A673 (cell line): ENCODE results near the gene B3GALT6. TPM values are rescaled to one million over a fixed set of nuclear protein-coding genes. Genes with fewer than 3 reads are reported as not detected.

Source experiments
- BruUV-seq: library from RNA; stranded (reverse); fragments of 400-500 nt; replicated peaks from 2 replicates; lab custom pipeline; 2021; lab: Mats Ljungman, UMichigan
- CTCF ChIA-PET: fragments of 300-600 bp; sonication (Branson Sonifier 250); formaldehyde crosslinking; loops from one replicate; lab custom pipeline; 2022; ENCODE audit warnings: antibody characterized with exemption; lab: Charles Lee
- POLR2A ChIA-PET: fragments of 300-600 bp; sonication (Branson Sonifier 250); formaldehyde crosslinking; loops from one replicate; lab custom pipeline; 2022; ENCODE audit warnings: antibody characterized with exemption; ENCODE audit not compliant: low non-redundant PET; lab: Charles Lee
- DNase-seq: peaks from one replicate; pipeline ENCODE4 v3.0.0-alpha.2; 2015; ENCODE audit warnings: low spot score
- H3K27ac ChIP-seq: fragments of 200-600 bp; sonication (generic); 2 replicates; pipeline ENCODE4 v1.5.1; 2016; ENCODE audit warnings: mixed run types, low read depth, mild to moderate bottlenecking, mixed read lengths, antibody characterized with exemption, low read length; ENCODE audit not compliant: poor library complexity, severe bottlenecking
- H3K27me3 ChIP-seq: fragments of 200-600 bp; sonication (generic); replicated peaks from 2 replicates; pipeline ENCODE4 v1.6.1; 2017; ENCODE audit warnings: mixed run types, low read depth, mild to moderate bottlenecking, mixed read lengths, antibody characterized with exemption, low read length; ENCODE audit not compliant: insufficient read depth, poor library complexity
- H3K36me3 ChIP-seq: fragments of 200-600 bp; sonication (generic); 2 replicates; pipeline ENCODE4 v1.6.1; 2016; ENCODE audit warnings: mixed run types, mild to moderate bottlenecking, mixed read lengths, antibody characterized with exemption, low read length; ENCODE audit not compliant: insufficient read depth, poor library complexity, severe bottlenecking
- H3K4me1 ChIP-seq: fragments of 200-600 bp; sonication (generic); 2 replicates; pipeline ENCODE4 v1.6.1; 2017; ENCODE audit warnings: mixed run types, mild to moderate bottlenecking, mixed read lengths, antibody characterized with exemption, low read length; ENCODE audit not compliant: insufficient read depth, poor library complexity, severe bottlenecking
- H3K4me3 ChIP-seq: fragments of 200-600 bp; sonication (generic); 2 replicates; pipeline ENCODE4 v1.5.1; 2016; ENCODE audit warnings: low read depth, mixed run types, mild to moderate bottlenecking, mixed read lengths, low read length; ENCODE audit not compliant: poor library complexity, severe bottlenecking
- H3K9me3 ChIP-seq: fragments of 200-600 bp; sonication (generic); 2 replicates; pipeline ENCODE4 v1.6.1; 2016; ENCODE audit warnings: mixed run types, low read depth, mild to moderate bottlenecking, mixed read lengths, antibody characterized with exemption, low read length; ENCODE audit not compliant: poor library complexity, severe bottlenecking
- CTCF ChIP-seq: fragments of 300-800, 200-600 bp; sonication (generic); conservative IDR thresholded peaks from 2 replicates; pipeline ENCODE4 v1.5.1; 2017; ENCODE audit warnings: low read depth, mild to moderate bottlenecking, antibody characterized with exemption, low read length, moderate library complexity, mixed read lengths
- EZH2 ChIP-seq: fragments of 200-600 bp; sonication (generic); IDR thresholded peaks from 2 replicates; pipeline ENCODE4 v1.6.1; 2017; ENCODE audit warnings: borderline replicate concordance, low read depth, mild to moderate bottlenecking, mixed read lengths, antibody characterized with exemption, low read length; ENCODE audit not compliant: poor library complexity, severe bottlenecking
- intact Hi-C: fragments of 100-400 bp; cut with micrococcal nuclease; formaldehyde crosslinking; loops from one replicate; pipeline ENCODE4 v1.10.0; 2022; ENCODE audit not compliant: unreplicated experiment
- total RNA-seq: library from RNA; stranded (reverse); gene quantifications from 2 replicates; pipeline ENCODE4 v1.2.3, GENCODE V29; 2021

The B3GALT6 gene
- total RNA-seq, 1 experiment from 2014 or later = 41.8 TPM

- H3K27ac ChIP-seq = no peak overlapping the region
- no TSS peak for BruUV-seq
- TF ChIP-seq EZH2 (no peak), CTCF (no peak)
- H3K9me3 ChIP-seq = no peaks in the 10 kb centered on the region
- H3K27me3 ChIP-seq = no peaks in the 10 kb centered on the region
- H3K4me3 ChIP-seq = no peak overlapping the region
- CTCF ChIA-PET = no interaction called here
- H3K36me3 ChIP-seq = peaks cover 13% of the 10 kb centered on the region
- peaks cover 3% of the 10 kb centered on the region for H3K4me1 ChIP-seq
- intact Hi-C loops = no loop called here
- POLR2A ChIA-PET = no interaction called here
- no peak for DNase-seq
Observed at GRCh38 chr1:1238702-1239178, 6.7 kb downstream of the B3GALT6 start.

- DNase-seq = no peak
- Histone ChIP-seq H3K4me1 (no peaks in the 10 kb centered on the region), H3K4me3 (no peak overlapping the region), H3K36me3 (peaks cover 8% of the 10 kb centered on the region), H3K27me3 (no peaks in the 10 kb centered on the region), H3K27ac (no peak overlapping the region), H3K9me3 (no peaks in the 10 kb centered on the region)
- no peak for TF ChIP-seq CTCF
- TF ChIP-seq EZH2 = no peak
- BruUV-seq = no TSS peak
- intact Hi-C loops = no loop called here
- ChIA-PET POLR2A (no interaction called here), CTCF (no interaction called here)
Observed at GRCh38 chr1:1239227-1239613, 7.2 kb downstream of the B3GALT6 start.

- BruUV-seq = no TSS peak
- no peaks in the 10 kb centered on the region for H3K4me1 ChIP-seq
- H3K36me3 ChIP-seq = peaks cover 3% of the 10 kb centered on the region
- H3K27ac ChIP-seq = no peak overlapping the region
- ChIA-PET POLR2A (no interaction called here), CTCF (no interaction called here)
- no peak overlapping the region for H3K4me3 ChIP-seq
- H3K27me3 ChIP-seq = no peaks in the 10 kb centered on the region
- no peak for DNase-seq
- TF ChIP-seq EZH2 (no peak), CTCF (no peak)
- H3K9me3 ChIP-seq = no peaks in the 10 kb centered on the region
- intact Hi-C loops = no loop called here
Observed at GRCh38 chr1:1239614-1240347, 7.7 kb downstream of the B3GALT6 start.
